Uterus (tissue), 2 donors: ENCODE data around the gene PDE4B.

Source experiments
- POLR2A ChIP-seq, 2 donors: fragments of 450-650 bp; IDR thresholded peaks; one replicate each; pipeline ENCODE4 v1.6.1; 2016; ENCODE audit warnings: antibody characterized with exemption in 2 of 2, mild to moderate bottlenecking in 1 of 2, moderate library complexity in 1 of 2
- TF ChIP-seq, protein P1 (sequence below), 4 experiments: fragments of 200-600 bp in 2 of 4; fragments of 450-650 bp in 2 of 4; sonication (generic) in 2 of 4; IDR thresholded peaks; one replicate each; pipeline ENCODE4 v1.5.1; 2016 to 2019; ENCODE audit warnings: antibody characterized with exemption in 4 of 4, mild to moderate bottlenecking in 2 of 4, moderate library complexity in 1 of 4

DNA sequence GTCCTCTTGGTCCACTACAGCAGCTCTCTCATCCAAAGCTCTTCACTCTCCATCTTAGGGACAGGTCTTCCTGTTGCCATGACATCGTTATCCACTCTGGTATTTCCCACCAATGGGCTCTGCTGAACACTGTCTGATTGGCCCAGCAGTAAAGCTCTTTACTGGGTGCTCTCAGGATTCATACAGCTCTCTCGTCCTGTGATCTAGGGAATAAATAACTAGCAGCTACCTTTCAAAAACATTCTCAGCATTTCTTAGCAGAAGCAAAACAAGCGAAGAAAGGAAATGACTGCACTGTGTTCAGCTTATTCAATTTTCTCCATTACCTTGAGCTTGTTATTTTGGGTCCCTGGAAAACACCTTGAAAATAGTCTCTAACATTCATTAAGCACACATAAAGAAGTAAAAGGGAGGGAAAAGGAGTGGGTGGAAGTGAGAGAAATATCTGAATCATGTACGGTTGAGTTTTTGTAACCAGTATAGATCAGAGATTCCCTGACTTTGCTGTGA is 577.8 kb downstream of the PDE4B start:
- no peak for TF ChIP-seq POLR2A (IDR thresholded peaks at IDR 0.05)
- TF ChIP-seq, protein P1, sequence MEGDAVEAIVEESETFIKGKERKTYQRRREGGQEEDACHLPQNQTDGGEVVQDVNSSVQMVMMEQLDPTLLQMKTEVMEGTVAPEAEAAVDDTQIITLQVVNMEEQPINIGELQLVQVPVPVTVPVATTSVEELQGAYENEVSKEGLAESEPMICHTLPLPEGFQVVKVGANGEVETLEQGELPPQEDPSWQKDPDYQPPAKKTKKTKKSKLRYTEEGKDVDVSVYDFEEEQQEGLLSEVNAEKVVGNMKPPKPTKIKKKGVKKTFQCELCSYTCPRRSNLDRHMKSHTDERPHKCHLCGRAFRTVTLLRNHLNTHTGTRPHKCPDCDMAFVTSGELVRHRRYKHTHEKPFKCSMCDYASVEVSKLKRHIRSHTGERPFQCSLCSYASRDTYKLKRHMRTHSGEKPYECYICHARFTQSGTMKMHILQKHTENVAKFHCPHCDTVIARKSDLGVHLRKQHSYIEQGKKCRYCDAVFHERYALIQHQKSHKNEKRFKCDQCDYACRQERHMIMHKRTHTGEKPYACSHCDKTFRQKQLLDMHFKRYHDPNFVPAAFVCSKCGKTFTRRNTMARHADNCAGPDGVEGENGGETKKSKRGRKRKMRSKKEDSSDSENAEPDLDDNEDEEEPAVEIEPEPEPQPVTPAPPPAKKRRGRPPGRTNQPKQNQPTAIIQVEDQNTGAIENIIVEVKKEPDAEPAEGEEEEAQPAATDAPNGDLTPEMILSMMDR (IDR thresholded peaks at IDR 0.05), result no peak
